ENCODE results near the gene SKOR2. TPM values are rescaled to one million over a fixed set of nuclear protein-coding genes. Genes with fewer than 3 reads are reported as not detected.
A peak's percentile ranks its signal among the peaks of the same experiment; 100 is the strongest.

Gene SKOR2
- total and polyA plus RNA-seq, 2 of the 13 experiments (the other 11 are each of a cell fraction or from before 2014, with no cell fraction given), result not detected

- TF ChIP-seq SNAI1 (CRISPR knock-in tag; IDR thresholded peaks at IDR 0.05; ENCODE audit: borderline replicate concordance) (no peak), HDAC1 (CRISPR knock-in tag; IDR thresholded peaks at IDR 0.05) (no peak), GATA4 (IDR thresholded peaks at IDR 0.05; ENCODE audit: borderline replicate concordance, low read depth) (no peak), GPN1 (CRISPR knock-in tag; IDR thresholded peaks at IDR 0.05; ENCODE audit: borderline replicate concordance) (no peak), RNF2 (conservative IDR thresholded peaks at IDR 0.05; ENCODE audit: low read depth) (no peak), IKZF1 (IDR thresholded peaks at IDR 0.05) (no peak), ZFY (CRISPR knock-in tag; IDR thresholded peaks at IDR 0.05) (0 out of 2 replicates have a peak, but pooled peaks have one; percentile 32), HMGXB4 (CRISPR knock-in tag; IDR thresholded peaks at IDR 0.05; ENCODE audit: borderline replicate concordance in 1 of 2, low read depth in 1 of 2) (no peak), SETDB1 (CRISPR knock-in tag; IDR thresholded peaks at IDR 0.05; ENCODE audit: borderline replicate concordance) (no peak), FOXC1 (CRISPR knock-in tag; IDR thresholded peaks at IDR 0.05; ENCODE audit: borderline replicate concordance) (no peak), REL (CRISPR knock-in tag; conservative IDR thresholded peaks at IDR 0.05) (no peak), IKZF4 (CRISPR knock-in tag; IDR thresholded peaks at IDR 0.05; ENCODE audit: borderline replicate concordance, low read depth, not compliant biosample characterization) (no peak), PRDM4 (CRISPR knock-in tag; IDR thresholded peaks at IDR 0.05; ENCODE audit: borderline replicate concordance) (no peak), PCBP1 (IDR thresholded peaks at IDR 0.05; ENCODE audit: borderline replicate concordance, low read depth, low read length) (no peak), ZNF263 (CRISPR knock-in tag; IDR thresholded peaks at IDR 0.05) (peak; percentile 47), SP4 (CRISPR knock-in tag; IDR thresholded peaks at IDR 0.05) (no peak), SP140L (CRISPR knock-in tag; IDR thresholded peaks at IDR 0.05; ENCODE audit: borderline replicate concordance) (no peak), TRIM24 (CRISPR knock-in tag; IDR thresholded peaks at IDR 0.05) (no peak), RAD51 (IDR thresholded peaks at IDR 0.05; ENCODE audit: borderline replicate concordance) (no peak), ATAD3A (CRISPR knock-in tag; IDR thresholded peaks at IDR 0.05) (0 out of 2 replicates have a peak, but pooled peaks have one; percentile 78), TRIM22 (IDR thresholded peaks at IDR 0.05) (no peak), ZNF546 (CRISPR knock-in tag; conservative IDR thresholded peaks at IDR 0.05) (no peak)
- TF ChIP-seq, protein P1, sequence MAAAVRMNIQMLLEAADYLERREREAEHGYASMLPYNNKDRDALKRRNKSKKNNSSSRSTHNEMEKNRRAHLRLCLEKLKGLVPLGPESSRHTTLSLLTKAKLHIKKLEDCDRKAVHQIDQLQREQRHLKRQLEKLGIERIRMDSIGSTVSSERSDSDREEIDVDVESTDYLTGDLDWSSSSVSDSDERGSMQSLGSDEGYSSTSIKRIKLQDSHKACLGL (CRISPR knock-in tag; IDR thresholded peaks at IDR 0.05), result no peak
These were observed 8.9 kb upstream of the SKOR2 start (continued) for GRCh38 chr18:47260120-47260923.

Data from HepG2 (cell line).